ENCODE results near the gene PRKCA.

The PRKCA gene

DNA sequence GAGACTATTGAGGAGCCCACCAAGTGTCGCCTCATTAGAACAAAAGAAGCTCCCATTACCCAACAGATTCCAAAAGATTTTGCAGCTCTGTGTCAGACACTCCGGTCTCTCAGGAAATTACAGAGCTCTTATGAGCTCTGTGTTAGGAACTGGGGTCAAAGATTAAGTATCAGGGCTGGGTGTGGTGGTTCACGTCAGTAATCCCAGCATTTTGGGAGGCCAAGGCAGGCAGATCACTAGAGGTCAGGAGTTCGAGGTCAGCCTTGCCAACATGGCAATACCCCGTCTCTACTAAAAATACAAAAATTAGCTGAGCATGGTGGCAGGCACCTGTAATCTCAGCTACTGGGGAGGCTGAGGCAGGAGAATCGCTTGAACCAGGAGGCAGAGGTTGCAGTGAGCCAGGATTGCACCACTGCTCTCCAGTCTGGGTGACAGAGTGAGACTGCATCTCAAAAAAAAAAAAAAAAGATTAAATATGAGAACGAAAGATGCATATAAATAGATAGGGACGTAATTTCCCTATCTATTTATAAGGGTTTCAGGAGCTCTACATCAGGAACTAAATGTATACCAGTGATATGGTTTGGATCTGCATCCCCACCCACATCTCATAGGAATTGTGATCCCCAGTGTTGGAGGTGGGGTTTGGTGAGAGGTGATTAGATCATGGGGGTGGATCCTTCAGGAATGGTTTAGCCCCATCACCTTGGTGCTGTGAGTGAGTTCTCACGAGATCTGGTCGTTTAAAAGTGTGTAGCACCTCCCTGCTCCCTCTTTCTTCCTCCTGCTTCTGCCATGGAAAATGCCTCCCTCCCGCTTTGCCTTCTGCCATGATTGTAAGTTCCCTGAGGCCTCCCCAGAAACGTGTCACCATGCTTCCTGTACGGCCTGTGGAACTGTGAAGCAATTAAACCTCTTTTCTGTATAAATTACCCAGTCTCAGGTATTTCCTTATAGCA lies 111.4 kb downstream of the PRKCA start:
- DNase-seq (ENCODE audit: low read depth in 3 of 3) = no peak

DNA sequence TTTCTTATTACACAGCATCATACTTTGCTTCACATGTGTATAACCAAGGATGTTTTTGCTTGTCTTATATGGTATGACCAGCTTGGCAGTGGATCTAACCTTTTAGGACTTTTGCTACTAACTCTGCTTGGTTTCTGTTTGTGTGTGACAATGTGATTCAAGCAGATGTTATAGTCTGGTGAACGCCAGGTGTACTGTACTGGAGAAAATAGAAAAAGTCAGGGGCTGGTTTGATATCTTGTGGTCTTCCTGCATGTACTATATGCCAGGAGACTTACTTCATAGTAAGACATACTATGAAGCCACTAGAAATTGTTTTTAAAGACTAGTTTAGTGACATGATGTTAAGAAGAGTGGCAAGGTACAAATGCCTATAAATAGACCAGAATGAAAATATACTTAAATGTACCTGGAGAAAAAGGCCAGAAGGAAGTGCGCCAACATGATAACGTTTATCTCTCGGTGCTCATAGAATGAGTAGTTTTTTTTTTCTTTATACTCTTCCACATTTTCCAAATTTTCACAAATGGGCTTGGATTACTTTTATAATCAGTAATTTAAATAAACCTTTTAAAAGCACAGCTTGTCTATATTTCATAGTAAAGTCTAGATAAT lies 112.3 kb downstream of the PRKCA start:
- no peak for DNase-seq (ENCODE audit: low read depth in 3 of 3)

DNA sequence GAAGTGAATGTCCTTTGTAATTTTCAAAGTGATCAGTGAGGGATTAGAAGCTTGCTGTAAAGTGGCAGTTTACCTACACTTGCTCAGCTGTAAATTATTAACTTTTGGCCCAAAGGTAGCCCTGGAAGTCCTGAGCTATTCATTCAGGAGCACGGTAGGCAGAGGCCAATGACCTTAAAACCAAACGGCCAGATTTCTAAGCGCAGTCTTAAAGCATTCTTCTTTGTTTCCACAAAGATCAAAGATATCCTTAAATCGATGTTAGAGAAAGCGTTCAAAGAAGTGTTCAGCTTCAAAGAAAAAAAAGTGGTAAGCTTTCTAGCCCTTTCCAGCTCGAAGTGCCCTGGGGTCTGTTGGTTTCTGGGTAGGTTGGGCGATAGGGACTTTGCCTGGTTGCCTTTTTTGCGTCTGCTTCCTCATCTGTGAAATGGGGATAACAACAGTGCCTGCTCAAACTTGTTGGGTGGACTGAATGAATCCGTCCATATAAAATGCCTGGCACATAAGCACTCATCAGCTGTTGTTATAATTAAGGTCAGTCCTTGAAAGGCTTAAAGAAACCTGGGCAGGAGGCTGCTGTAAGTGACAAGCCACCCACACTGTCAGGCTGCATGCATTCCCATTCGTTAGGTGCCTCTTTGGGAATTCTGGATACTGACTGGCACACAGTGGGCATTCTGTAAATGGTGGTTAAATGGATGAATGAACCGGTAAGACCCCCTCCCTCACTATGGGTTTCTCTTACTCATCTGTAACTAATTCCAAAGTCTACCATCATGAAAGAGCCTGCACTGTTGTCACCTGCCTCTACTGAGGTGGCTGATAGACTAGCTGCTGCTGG lies 113.2 kb downstream of the PRKCA start:
- DNase-seq (ENCODE audit: low read depth in 3 of 3) = no peak

GRCh38 chr17:66416207-66416940 lies 114.0 kb downstream of the PRKCA start:
- no peak for DNase-seq (ENCODE audit: low read depth in 3 of 3)

GRCh38 chr17:66417300-66417719 lies 114.9 kb downstream of the PRKCA start:
- no peak for DNase-seq (ENCODE audit: low read depth in 3 of 3)

- no peak for DNase-seq (ENCODE audit: low read depth in 3 of 3)
These were observed 118.6 kb downstream of the PRKCA start for GRCh38 chr17:66420961-66421371.

GRCh38 chr17:66422186-66422585 lies 119.8 kb downstream of the PRKCA start:
- DNase-seq (ENCODE audit: low read depth in 3 of 3) = no peak

DNA sequence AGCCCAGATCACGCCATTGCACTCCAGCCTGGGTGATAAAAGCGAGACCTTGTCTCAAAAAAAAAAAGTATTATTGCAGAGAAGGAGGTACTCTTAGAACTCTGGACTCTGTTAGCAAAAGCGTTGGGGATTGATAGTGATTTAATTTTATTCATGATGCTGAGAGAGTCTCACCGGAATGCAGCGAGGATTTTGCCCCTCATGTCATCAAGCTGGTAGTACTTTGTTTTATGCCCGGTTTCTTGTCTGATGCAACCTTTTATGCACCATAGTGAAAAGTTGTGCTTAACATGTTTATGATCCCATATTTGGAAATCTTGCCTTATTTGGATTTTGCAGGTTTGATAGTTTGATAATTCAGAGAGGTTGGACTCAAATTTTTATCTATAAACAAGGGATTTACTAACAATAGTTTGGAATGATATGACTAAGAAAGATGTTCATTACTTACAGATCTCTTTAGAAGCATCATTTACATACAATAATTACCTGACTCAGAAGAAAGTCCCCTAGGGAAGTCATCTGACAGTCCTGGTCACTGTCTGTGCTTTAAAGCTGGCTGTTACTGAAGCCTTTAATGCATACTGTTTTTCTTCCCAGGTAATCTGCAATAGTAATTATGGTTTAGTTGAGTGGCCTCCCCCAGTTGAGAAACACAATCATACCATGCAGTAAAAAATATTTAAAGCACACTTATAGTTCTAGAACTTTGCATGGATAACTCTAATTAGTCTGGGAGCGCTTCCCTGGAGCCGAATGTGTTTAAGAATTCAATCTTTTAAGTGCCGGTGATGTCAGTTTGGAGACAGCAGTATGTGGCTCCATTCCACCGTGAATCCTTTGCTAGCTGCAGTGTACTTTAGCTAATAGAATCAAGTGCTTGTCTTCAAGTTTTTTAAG lies 120.9 kb downstream of the PRKCA start:
- DNase-seq (ENCODE audit: low read depth in 3 of 3) = no peak

- no peak for DNase-seq (ENCODE audit: low read depth in 3 of 3)
These were observed 123.5 kb downstream of the PRKCA start for GRCh38 chr17:66425756-66426396.

DNA sequence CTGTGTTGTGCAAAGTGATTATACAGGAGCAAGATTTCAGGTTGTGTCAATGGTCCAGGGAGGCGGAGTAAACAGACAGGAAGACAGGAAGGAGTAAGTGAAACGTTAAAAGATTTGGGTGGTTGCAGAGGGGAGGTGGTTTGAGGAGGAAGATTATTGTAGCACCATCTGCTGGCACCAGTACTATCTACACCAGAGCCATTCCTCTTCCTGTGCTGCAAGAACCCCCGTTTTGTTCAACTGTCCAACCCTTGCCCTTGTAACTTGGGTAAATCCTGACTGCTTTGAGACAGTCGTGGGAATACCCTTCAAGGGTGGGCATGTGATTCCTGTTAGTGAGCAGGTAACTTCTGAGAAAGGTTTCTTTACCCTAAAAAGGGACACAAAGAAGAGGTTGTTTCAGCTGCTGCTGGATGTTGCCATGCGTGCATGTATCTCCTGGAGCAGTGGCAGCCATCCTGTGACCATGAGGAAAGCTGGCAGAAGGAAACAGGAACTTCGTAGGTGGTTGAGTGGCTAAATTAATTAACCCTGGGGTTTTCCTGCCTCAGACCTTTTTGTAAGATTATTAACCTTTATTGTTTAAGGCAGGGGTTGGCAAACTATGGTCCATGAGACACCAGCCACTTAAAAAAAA lies 124.1 kb downstream of the PRKCA start:
- peak in 2 of 3 donors; percentile 7 to 22 for DNase-seq (ENCODE audit: low read depth in 3 of 3)

GRCh38 chr17:66427134-66427533 lies 124.7 kb downstream of the PRKCA start:
- no peak for DNase-seq (ENCODE audit: low read depth in 3 of 3)

- no peak for DNase-seq (ENCODE audit: low read depth in 3 of 3)
These were observed 127.3 kb downstream of the PRKCA start for GRCh38 chr17:66429680-66430079.

GRCh38 chr17:66430846-66431795 lies 128.7 kb downstream of the PRKCA start:
- DNase-seq (ENCODE audit: low read depth in 3 of 3) = no peak

DNA sequence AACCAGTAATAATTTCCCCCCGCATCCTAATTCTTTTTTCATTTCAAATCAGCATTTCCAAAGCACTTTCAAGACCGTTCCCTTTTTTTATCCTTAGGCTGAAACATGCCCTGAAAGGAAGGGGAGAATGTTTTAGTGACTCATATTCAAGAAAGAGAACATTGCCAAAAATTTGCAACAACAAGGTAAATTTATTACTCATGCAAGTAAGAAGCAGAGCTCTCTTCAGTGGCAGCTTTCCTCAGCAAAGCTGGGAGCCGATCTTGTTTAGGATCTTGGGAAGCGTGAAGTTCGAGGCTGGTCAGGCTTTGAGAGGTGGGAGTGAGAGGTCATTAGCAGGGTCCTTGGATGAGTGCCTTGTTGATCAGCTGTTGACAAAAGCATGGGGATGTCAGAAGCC lies 129.5 kb downstream of the PRKCA start:
- DNase-seq (ENCODE audit: low read depth in 3 of 3) = no peak

DNA sequence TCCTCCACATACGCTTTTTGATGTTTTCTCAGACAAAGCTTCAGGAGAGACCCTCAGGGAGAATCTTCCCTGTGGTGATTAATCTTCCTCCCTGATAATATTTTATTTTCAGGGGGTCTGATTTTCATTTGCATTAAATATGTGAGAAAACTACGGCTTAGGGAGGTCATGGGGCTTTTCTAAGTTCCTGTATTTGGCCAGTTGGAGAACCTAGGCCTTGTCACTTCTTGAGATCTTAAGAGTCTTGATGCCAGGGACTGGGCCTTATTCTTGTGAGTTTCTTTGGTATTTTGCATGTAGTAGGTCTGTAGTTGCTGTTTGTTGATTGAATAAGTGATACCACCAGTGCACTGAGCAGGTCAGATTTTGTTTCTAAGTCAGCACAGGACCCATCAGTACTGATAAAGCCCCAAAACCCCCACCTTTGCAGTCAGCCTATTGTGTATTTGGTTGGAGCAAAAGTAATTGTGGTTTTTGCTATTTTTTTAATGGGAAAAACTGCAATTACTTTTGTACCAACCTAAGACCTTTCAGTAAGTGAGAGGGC lies 130.1 kb downstream of the PRKCA start:
- DNase-seq (ENCODE audit: low read depth in 3 of 3) = no peak

- no peak for DNase-seq (ENCODE audit: low read depth in 3 of 3)
These were observed 130.7 kb downstream of the PRKCA start for GRCh38 chr17:66432996-66433551.

DNA sequence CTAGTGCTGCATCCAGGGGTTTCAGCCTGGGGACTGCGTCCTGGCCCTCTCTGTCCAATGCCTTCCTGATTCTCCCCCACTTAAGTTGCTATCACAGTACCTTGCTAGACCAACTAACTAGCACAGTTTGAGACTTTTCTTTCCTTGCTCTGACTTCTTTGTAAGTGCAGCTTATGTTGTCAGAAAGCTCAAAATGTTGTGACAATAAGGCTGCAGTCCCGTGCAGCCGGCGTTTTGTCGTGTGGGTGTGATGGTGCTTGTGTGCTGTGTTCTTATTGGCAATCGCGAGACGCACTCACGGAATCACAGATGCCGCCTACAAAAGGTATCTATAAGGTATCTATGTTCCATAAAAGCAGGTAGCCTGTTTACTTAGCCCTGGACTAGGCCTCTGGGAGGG lies 132.8 kb downstream of the PRKCA start:
- DNase-seq (ENCODE audit: low read depth in 3 of 3) = no peak

DNA sequence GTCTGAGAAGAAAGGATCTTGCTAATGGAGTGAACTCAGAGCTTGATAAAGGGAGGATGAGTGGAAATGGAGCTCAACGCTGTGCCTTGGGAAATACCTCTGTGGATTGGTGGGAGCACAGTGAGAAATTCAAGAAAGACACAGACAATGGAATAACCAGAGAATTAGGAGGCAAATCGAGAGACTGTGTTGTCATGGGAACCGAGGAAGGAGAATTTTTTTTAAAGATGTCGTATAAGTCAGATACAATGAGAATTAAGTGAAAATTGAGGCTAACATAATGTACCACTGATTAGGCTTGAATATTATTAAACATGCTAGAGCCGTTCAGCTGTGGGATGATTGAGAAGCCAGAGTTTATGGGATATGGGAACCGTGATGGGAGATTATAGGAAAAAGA lies 134.2 kb downstream of the PRKCA start:
- no peak for DNase-seq (ENCODE audit: low read depth in 3 of 3)

All from stimulated activated CD4-positive, alpha-beta T cell treated with anti-CD3 and anti-CD28 coated beads, TNF-alpha, amount 100 ng/mL, for 48 hours (primary cell).